ENCODE results near the gene IL6ST. TPM values are rescaled to one million over a fixed set of nuclear protein-coding genes. Genes with fewer than 3 reads are reported as not detected.

IL6ST gene
- total RNA-seq, 1 experiment from 2014 or later = 60.2 TPM

- DNase-seq = no peak
- ChIA-PET POLR2A (ENCODE audit: unreplicated experiment) (no interaction called here), CTCF (no interaction called here)
- H3F3A ChIP-seq (ENCODE audit: insufficient read depth, low read depth) = no peaks in the 10 kb centered on the region
- intact Hi-C loops (cut with micrococcal nuclease; ENCODE audit: unreplicated experiment) = no loop called here
- no peaks in the 10 kb centered on the region for H3K36me3 ChIP-seq (ENCODE audit: low read depth)
- H3K4me3 ChIP-seq = no peak overlapping the region
- TF ChIP-seq EZH2 (IDR thresholded peaks at IDR 0.05; ENCODE audit: low read depth) (no peak), CTCF (conservative IDR thresholded peaks at IDR 0.05) (no peak)
- H3K9me3 ChIP-seq (ENCODE audit: insufficient read depth, low read depth) = no peaks in the 10 kb centered on the region
- H4K20me1 ChIP-seq (ENCODE audit: insufficient read depth) = no peaks in the 10 kb centered on the region
- no peak overlapping the region for H2AFZ ChIP-seq
- H3K4me2 ChIP-seq = no peak overlapping the region
- no peaks in the 10 kb centered on the region for H3K79me2 ChIP-seq (ENCODE audit: low read depth)
- H3K9me2 ChIP-seq (ENCODE audit: insufficient read depth) = no peaks in the 10 kb centered on the region
- H3K27me3 ChIP-seq (ENCODE audit: insufficient read depth, low read depth) = no peaks in the 10 kb centered on the region
- no TSS peak for BruUV-seq (replicated peaks)
- H3K27ac ChIP-seq = no peak overlapping the region
- H3K4me1 ChIP-seq (replicated peaks; ENCODE audit: insufficient read depth) = 0 out of 2 replicates have a peak, but pooled peaks cover 6% of the 10 kb centered on the region
Observed at GRCh38 chr5:55900068-55900467, 94.7 kb downstream of the IL6ST start.

GRCh38 chr5:55899344-55899743, 95.4 kb downstream of the IL6ST start:
- intact Hi-C loops (cut with micrococcal nuclease; ENCODE audit: unreplicated experiment) = no loop called here
- POLR2A ChIA-PET (ENCODE audit: unreplicated experiment) = no interaction called here
- no peak for DNase-seq
- no peaks in the 10 kb centered on the region for H3K9me3 ChIP-seq (ENCODE audit: insufficient read depth, low read depth)
- H3K36me3 ChIP-seq (ENCODE audit: low read depth) = no peaks in the 10 kb centered on the region
- H3K27ac ChIP-seq = no peak overlapping the region
- no TSS peak for BruUV-seq (replicated peaks)
- H3K4me2 ChIP-seq = no peak overlapping the region
- no peaks in the 10 kb centered on the region for H3F3A ChIP-seq (ENCODE audit: insufficient read depth, low read depth)
- H2AFZ ChIP-seq = no peak overlapping the region
- no peaks in the 10 kb centered on the region for H4K20me1 ChIP-seq (ENCODE audit: insufficient read depth)
- no peak overlapping the region for H3K4me3 ChIP-seq
- H3K4me1 ChIP-seq (replicated peaks; ENCODE audit: insufficient read depth) = 0 out of 2 replicates have a peak, but pooled peaks cover 6% of the 10 kb centered on the region
- no peaks in the 10 kb centered on the region for H3K79me2 ChIP-seq (ENCODE audit: low read depth)
- TF ChIP-seq EZH2 (IDR thresholded peaks at IDR 0.05; ENCODE audit: low read depth) (no peak), CTCF (conservative IDR thresholded peaks at IDR 0.05) (no peak)
- H3K9me2 ChIP-seq (ENCODE audit: insufficient read depth) = no peaks in the 10 kb centered on the region
- CTCF ChIA-PET = no interaction called here
- H3K27me3 ChIP-seq (ENCODE audit: insufficient read depth, low read depth) = no peaks in the 10 kb centered on the region

- Histone ChIP-seq H3K9me3 (ENCODE audit: insufficient read depth, low read depth) (no peaks in the 10 kb centered on the region), H3K79me2 (ENCODE audit: low read depth) (no peaks in the 10 kb centered on the region), H3K4me1 (replicated peaks; ENCODE audit: insufficient read depth) (0 out of 2 replicates have a peak, but pooled peaks cover 6% of the 10 kb centered on the region), H3K4me3 (no peak overlapping the region), H3K36me3 (ENCODE audit: low read depth) (no peaks in the 10 kb centered on the region), H3F3A (ENCODE audit: insufficient read depth, low read depth) (no peaks in the 10 kb centered on the region), H2AFZ (no peak overlapping the region), H3K4me2 (no peak overlapping the region), H3K9me2 (ENCODE audit: insufficient read depth) (no peaks in the 10 kb centered on the region), H3K27me3 (ENCODE audit: insufficient read depth, low read depth) (no peaks in the 10 kb centered on the region), H4K20me1 (ENCODE audit: insufficient read depth) (no peaks in the 10 kb centered on the region), H3K27ac (no peak overlapping the region)
- TF ChIP-seq CTCF (conservative IDR thresholded peaks at IDR 0.05) = no peak
- POLR2A ChIA-PET (ENCODE audit: unreplicated experiment) = no interaction called here
- intact Hi-C loops (cut with micrococcal nuclease; ENCODE audit: unreplicated experiment) = no loop called here
- no TSS peak for BruUV-seq (replicated peaks)
- no peak for DNase-seq
- CTCF ChIA-PET = no interaction called here
Observed at GRCh38 chr5:55897905-55898304, 96.9 kb downstream of the IL6ST start.

All from PC-9 (cell line).